GM19193 (cell line): ENCODE data around the gene ABCF2.
A peak's percentile ranks its signal among the peaks of the same experiment; 100 is the strongest.

ENCODE experiments used
- POLR2A ChIP-seq: IDR thresholded peaks from 4 replicates; pipeline ENCODE4 v1.6.1; 2011; ENCODE audit not compliant: insufficient read depth, insufficient read length; ENCODE audit errors: extremely low read depth

ABCF2 gene

GRCh38 chr7:151239837-151240459 lies 12.9 kb upstream of the ABCF2 start:
- TF ChIP-seq POLR2A = peak; percentile 20

DNA sequence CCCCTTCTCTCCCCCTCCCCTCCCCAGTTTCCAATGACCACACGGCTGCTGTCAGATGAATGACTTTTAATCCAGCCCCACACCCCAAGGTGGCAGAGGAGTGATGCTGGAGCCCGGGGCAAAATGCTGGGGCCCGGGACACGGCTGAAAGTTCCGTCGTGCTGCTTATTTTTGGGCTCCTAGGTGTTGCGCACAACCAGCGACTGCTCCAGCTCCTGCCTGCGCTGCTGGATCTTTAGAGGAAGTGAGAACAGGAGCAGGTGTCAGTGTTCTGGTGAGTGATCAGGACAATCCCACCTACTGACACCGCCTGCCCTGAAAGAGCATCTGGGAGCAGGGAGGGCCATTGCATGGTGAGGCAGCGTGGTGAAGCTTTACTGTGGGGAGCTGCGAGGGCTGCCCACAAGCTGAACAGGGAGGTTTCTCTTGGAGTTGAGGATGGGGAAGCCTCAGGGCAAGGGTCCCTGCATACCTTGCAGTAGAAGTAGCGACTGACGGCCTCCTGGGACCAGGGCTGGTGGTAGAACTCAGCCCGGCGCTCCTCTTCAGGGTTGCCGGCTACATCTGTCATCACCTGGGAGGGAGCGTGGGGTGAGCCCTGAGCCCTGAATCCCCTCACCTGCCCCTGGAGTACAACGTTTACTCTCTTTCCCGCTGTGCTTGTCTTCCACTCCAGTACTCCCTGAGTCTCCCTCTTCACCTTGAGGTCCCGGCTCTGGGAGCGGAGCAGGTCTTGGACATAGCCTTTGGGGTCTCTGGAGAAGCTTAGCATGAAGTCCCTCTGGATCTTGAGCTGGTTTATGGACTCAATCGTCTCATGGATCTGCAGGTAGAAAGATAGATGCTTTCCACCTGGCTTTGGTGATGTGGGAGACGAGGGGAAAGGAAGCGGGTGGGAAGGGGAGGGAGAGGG lies 12.2 kb upstream of the ABCF2 start:
- TF ChIP-seq POLR2A = peak; percentile 30

- TF ChIP-seq POLR2A = no peak
These were observed 11.3 kb upstream of the ABCF2 start for GRCh38 chr7:151238190-151238810.

GRCh38 chr7:151237244-151238189 lies 10.5 kb upstream of the ABCF2 start:
- TF ChIP-seq POLR2A = no peak

- TF ChIP-seq POLR2A = no peak
These were observed 9.4 kb upstream of the ABCF2 start for GRCh38 chr7:151236406-151236805.

DNA sequence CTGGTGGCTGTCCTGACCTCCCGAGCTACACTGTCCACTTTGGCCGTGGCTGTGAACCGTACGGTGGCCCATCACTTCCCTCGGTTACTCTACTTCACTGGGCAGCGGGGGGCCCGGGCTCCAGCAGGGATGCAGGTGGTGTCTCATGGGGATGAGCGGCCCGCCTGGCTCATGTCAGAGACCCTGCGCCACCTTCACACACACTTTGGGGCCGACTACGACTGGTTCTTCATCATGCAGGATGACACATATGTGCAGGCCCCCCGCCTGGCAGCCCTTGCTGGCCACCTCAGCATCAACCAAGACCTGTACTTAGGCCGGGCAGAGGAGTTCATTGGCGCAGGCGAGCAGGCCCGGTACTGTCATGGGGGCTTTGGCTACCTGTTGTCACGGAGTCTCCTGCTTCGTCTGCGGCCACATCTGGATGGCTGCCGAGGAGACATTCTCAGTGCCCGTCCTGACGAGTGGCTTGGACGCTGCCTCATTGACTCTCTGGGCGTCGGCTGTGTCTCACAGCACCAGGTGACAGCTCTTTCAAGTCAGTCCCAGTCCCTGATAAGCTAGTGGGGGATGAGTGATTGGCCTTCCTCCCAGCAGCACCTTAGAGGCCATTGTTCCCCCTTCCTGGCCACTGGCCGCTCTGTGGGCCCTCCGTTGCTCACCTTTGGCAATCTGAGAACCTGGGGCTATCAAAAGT lies 8.2 kb upstream of the ABCF2 start:
- no peak for TF ChIP-seq POLR2A

GRCh38 chr7:151233804-151234203 lies 6.8 kb upstream of the ABCF2 start:
- no peak for TF ChIP-seq POLR2A

DNA sequence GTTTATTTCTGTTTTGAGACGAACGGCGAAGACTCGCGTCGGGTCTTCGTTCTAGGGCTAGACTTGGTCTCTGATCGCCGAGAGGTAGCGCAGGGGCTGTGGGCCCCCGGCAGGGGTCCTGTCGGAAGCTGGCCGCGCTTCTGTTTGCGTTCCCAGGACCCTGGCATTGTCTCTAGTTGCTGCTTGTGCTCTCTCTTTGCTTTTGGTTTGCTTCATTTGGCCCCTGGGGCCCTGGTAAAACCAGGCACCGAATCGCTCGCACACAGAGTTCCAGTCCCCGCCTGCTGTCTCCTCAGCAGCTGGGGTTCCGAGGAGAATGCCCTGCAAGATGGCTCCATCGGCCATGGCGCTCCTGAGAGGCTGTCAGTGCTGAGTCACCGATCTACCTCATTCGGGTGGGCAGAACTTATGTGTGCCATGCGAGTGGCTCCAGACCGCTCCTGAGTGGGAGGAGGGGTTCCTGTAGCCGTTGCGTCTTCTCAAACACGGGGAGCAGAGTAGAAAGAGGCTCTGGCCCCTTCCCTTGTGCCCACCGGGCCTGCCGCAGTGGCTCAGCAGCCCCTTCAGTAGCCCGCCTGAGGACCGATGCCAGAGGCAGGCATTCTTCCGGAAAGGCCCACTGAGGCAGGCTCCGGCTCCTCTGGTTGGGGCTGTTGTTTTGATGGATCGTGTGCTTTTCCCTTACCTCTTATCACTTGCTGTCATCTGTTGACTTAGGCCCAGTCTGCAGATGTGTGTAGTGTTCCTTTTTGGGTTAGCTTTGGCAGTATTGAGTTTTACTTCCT lies 6.1 kb upstream of the ABCF2 start:
- TF ChIP-seq POLR2A = peak; percentile 49

GRCh38 chr7:151232091-151232916 lies 5.3 kb upstream of the ABCF2 start, which contains the start of gene CHPF2:
Gene CHPF2, plus strand, starts transcription at chr7:151232483. Its CDS starts 1,529 bp downstream, at chr7:151234012.
- TF ChIP-seq POLR2A = peak; percentile 89

DNA sequence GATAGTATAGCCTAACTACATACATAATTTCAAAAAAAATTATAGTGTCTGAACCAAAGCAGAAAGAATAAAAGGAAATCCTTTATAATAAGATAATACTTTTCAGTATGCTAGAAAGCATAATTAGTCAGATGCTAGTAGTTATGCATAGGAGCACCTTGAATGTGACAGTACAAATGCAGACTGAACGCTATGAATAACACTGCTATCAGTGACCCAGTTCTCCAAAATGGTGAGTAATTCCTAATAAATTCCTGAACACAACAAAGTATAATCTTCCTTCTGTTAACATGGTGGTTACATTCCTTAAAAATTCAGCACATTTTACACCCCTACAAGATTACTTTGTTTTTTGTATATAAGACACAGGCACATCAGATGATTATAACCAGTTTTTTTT lies 4.1 kb upstream of the ABCF2 start:
- no peak for TF ChIP-seq POLR2A

DNA sequence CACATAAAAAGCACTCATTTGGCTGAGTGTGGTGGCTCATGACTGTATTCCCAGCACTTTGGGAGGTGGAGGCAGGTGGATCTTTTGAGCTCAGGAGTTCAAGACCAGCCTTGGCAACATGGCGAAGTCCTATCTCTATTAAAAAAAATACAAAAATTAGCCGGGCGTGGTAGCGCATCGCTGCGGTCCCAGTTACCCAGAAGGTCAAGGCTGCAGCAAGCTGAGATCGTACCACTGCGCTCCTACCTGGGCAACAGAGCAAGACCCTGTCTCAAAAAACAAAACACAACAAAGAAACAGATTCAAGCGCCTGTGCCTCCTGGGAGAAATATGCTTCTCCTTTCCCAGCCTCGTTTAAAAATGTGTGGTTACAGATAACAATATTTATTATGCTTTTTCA lies 2.2 kb upstream of the ABCF2 start:
- no peak for TF ChIP-seq POLR2A
